Stimulated activated CD4-positive, alpha-beta T cell treated with anti-CD3 and anti-CD28 coated beads, Interleukin-1b, Interleukin-23, amount 100 ng/mL, for 4 hours (primary cell): ENCODE results near the gene RBBP8.

ENCODE experiments used
- DNase-seq, 2 donors: peaks; one replicate each; pipeline ENCODE4 v3.0.0-alpha.2; 2020; ENCODE audit warnings: low read depth in 2 of 2

The RBBP8 gene

GRCh38 chr18:22998344-22998743 lies 65.2 kb downstream of the RBBP8 start:
- no peak for DNase-seq

- DNase-seq: no peak
These were observed 66.1 kb downstream of the RBBP8 start for GRCh38 chr18:22999212-22999611.

- DNase-seq: no peak
These were observed 66.5 kb downstream of the RBBP8 start for GRCh38 chr18:22999647-23000046.

- no peak for DNase-seq
These were observed 70.2 kb downstream of the RBBP8 start for GRCh38 chr18:23003289-23003688.

- no peak for DNase-seq
These were observed 79.1 kb downstream of the RBBP8 start for GRCh38 chr18:23012249-23012648.

- DNase-seq: no peak
These were observed 87.6 kb downstream of the RBBP8 start for GRCh38 chr18:23020555-23021294.

- no peak for DNase-seq
These were observed 88.5 kb downstream of the RBBP8 start for GRCh38 chr18:23021623-23022022.

- no peak for DNase-seq
These were observed 99.0 kb downstream of the RBBP8 start for GRCh38 chr18:23032030-23032582.

- DNase-seq: no peak
These were observed 99.9 kb downstream of the RBBP8 start for GRCh38 chr18:23033056-23033455.

GRCh38 chr18:23036660-23037201 lies 103.6 kb downstream of the RBBP8 start:
- no peak for DNase-seq

- DNase-seq: no peak
These were observed 104.5 kb downstream of the RBBP8 start for GRCh38 chr18:23037646-23038045.

GRCh38 chr18:23038712-23039111 lies 105.6 kb downstream of the RBBP8 start:
- DNase-seq: no peak

- no peak for DNase-seq
These were observed 109.0 kb downstream of the RBBP8 start for GRCh38 chr18:23042133-23042532.

- DNase-seq: no peak
These were observed 110.8 kb downstream of the RBBP8 start for GRCh38 chr18:23043803-23044376.

- no peak for DNase-seq
These were observed 116.7 kb downstream of the RBBP8 start for GRCh38 chr18:23049698-23050373.

GRCh38 chr18:23053776-23054457 lies 120.8 kb downstream of the RBBP8 start:
- DNase-seq: no peak

GRCh38 chr18:23054553-23054952 lies 121.4 kb downstream of the RBBP8 start:
- DNase-seq: no peak

- DNase-seq: no peak
These were observed 123.2 kb downstream of the RBBP8 start for GRCh38 chr18:23056315-23056714.

- no peak for DNase-seq
These were observed 124.0 kb downstream of the RBBP8 start for GRCh38 chr18:23057096-23057495.

GRCh38 chr18:23058746-23059415 lies 125.8 kb downstream of the RBBP8 start:
- no peak for DNase-seq
